Activated naive CD4-positive, alpha-beta T cell (primary cell): Measurements from ENCODE around the gene TSEN34.
"Not testable (repeated sequence)": the region's sequence is repeated elsewhere in the genome, so short reads cannot be mapped to it uniquely, and the experiment has no call there.

ENCODE experiments used
- DNase-seq, 4 experiments: peaks; one replicate each; lab custom pipeline; 2025; lab: John Stamatoyannopoulos, UW

TSEN34 gene

GRCh38 chr19:54209058-54209810 is 18.1 kb downstream of the TSEN34 start:
- no peak for DNase-seq

GRCh38 chr19:54209811-54210494 is 18.8 kb downstream of the TSEN34 start:
- DNase-seq = no peak

GRCh38 chr19:54211235-54211634 is 20.1 kb downstream of the TSEN34 start:
- no peak for DNase-seq

- not testable (repeated sequence) for DNase-seq
Observed at GRCh38 chr19:54214217-54214616, 23.1 kb downstream of the TSEN34 start.

GRCh38 chr19:54214734-54215133 is 23.6 kb downstream of the TSEN34 start:
- not testable (repeated sequence) for DNase-seq

GRCh38 chr19:54216869-54217268 is 25.8 kb downstream of the TSEN34 start:
- no peak for DNase-seq

GRCh38 chr19:54217517-54218247 is 26.6 kb downstream of the TSEN34 start:
- not testable (repeated sequence) for DNase-seq

- DNase-seq = no peak
Observed at GRCh38 chr19:54218259-54218658, 27.2 kb downstream of the TSEN34 start.

- no peak for DNase-seq
Observed at GRCh38 chr19:54218960-54219661, 28.0 kb downstream of the TSEN34 start.

- DNase-seq = not testable (repeated sequence)
Observed at GRCh38 chr19:54219702-54220101, 28.6 kb downstream of the TSEN34 start.

GRCh38 chr19:54221947-54222346 is 30.8 kb downstream of the TSEN34 start:
- DNase-seq = not testable (repeated sequence)

GRCh38 chr19:54222474-54223276 is 31.6 kb downstream of the TSEN34 start, which contains the start of gene LILRB3:
TSS of gene LILRB3 (minus strand) at chr19:54223007. CDS start at chr19:54222976, 31 bp downstream.
- not testable (repeated sequence) for DNase-seq

- DNase-seq = not testable (repeated sequence)
Observed at GRCh38 chr19:54223277-54223936, 32.3 kb downstream of the TSEN34 start.

GRCh38 chr19:54223937-54224281 is 32.8 kb downstream of the TSEN34 start:
- DNase-seq = not testable (repeated sequence)

GRCh38 chr19:54224619-54225018 is 33.5 kb downstream of the TSEN34 start:
- DNase-seq = not testable (repeated sequence)

- DNase-seq = no peak
Observed at GRCh38 chr19:54229146-54229545, 38.0 kb downstream of the TSEN34 start.

- no peak for DNase-seq
Observed at GRCh38 chr19:54230031-54230430, 38.9 kb downstream of the TSEN34 start.

- peak; percentile 81 to 85 (median 82) for DNase-seq
Observed at GRCh38 chr19:54231077-54231931, 40.2 kb downstream of the TSEN34 start.

- DNase-seq = no peak
Observed at GRCh38 chr19:54233941-54234340, 42.8 kb downstream of the TSEN34 start.
